ENCODE measurements around the gene CD58.

CD58 gene

GRCh38 chr1:116466810-116467557 is 103.8 kb downstream of the CD58 start:
- Histone ChIP-seq H3K4me1 (ENCODE audit: control extremely low read depth in 1 of 4, control insufficient read depth in 4 of 4, insufficient read depth in 4 of 4, low read length in 3 of 4) (no peaks in the 10 kb centered on the region), H3K27me3 (replicated peaks in 2 of 5; ENCODE audit: control insufficient read depth in 4 of 5, insufficient read depth in 5 of 5, low read length in 4 of 5) (peaks cover 0 to 5% (median 0%) of the 10 kb centered on the region in 5 experiments), H3K9me3 (ENCODE audit: control extremely low read depth in 1 of 5, control insufficient read depth in 4 of 5, insufficient read depth in 2 of 5, low read depth in 1 of 5, low read length in 4 of 5) (no peaks in the 10 kb centered on the region), H3K4me3 (ENCODE audit: control insufficient read depth in 1 of 7, extremely low read depth in 1 of 7, insufficient read depth in 4 of 7, low read depth in 2 of 7, low read length in 6 of 7) (no peak overlapping the region), H3K36me3 (ENCODE audit: control insufficient read depth in 4 of 4, insufficient read depth in 4 of 4, low read length in 3 of 4) (no peaks in the 10 kb centered on the region), H3K27ac (ENCODE audit: insufficient read depth in 1 of 2, low read depth in 1 of 2, low read length in 2 of 2, poor library complexity in 1 of 2, severe bottlenecking in 2 of 2) (no peak overlapping the region)
- WGBS (ENCODE audit: insufficient coverage), result 92% methylated on average over 1 of the region's 2 CpGs
- ChIA-PET POLR2A (no interaction called here), CTCF (interaction anchor here (0.7 to 1.1 kb wide), 3 partner anchors 12 to 197 kb away, joined by 3 to 4 read pairs (median 3); no protein-coding TSS in a partner anchor)
- DNase-seq, result no peak

- Histone ChIP-seq H3K36me3 (ENCODE audit: control insufficient read depth in 4 of 4, insufficient read depth in 4 of 4, low read length in 3 of 4) (no peaks in the 10 kb centered on the region), H3K27me3 (replicated peaks in 2 of 5; ENCODE audit: control insufficient read depth in 4 of 5, insufficient read depth in 5 of 5, low read length in 4 of 5) (peaks cover 0 to 5% (median 0%) of the 10 kb centered on the region in 5 experiments), H3K27ac (ENCODE audit: insufficient read depth in 1 of 2, low read depth in 1 of 2, low read length in 2 of 2, poor library complexity in 1 of 2, severe bottlenecking in 2 of 2) (no peak overlapping the region), H3K4me1 (ENCODE audit: control extremely low read depth in 1 of 4, control insufficient read depth in 4 of 4, insufficient read depth in 4 of 4, low read length in 3 of 4) (no peaks in the 10 kb centered on the region), H3K4me3 (ENCODE audit: control insufficient read depth in 1 of 7, extremely low read depth in 1 of 7, insufficient read depth in 4 of 7, low read depth in 2 of 7, low read length in 6 of 7) (no peak overlapping the region), H3K9me3 (ENCODE audit: control extremely low read depth in 1 of 5, control insufficient read depth in 4 of 5, insufficient read depth in 2 of 5, low read depth in 1 of 5, low read length in 4 of 5) (no peaks in the 10 kb centered on the region)
- POLR2A ChIA-PET, result no interaction called here
- CTCF ChIA-PET, result interaction anchor here (1.1 kb wide), 2 partner anchors 13 to 19 kb away, joined by 3 to 4 read pairs; no protein-coding TSS in a partner anchor
- WGBS (ENCODE audit: insufficient coverage), result 92% methylated on average over 7 of the region's 10 CpGs
- DNase-seq, result no peak
Measured at GRCh38 chr1:116465845-116466685, 104.8 kb downstream of the CD58 start.

- Histone ChIP-seq H3K4me3 (ENCODE audit: control insufficient read depth in 1 of 7, extremely low read depth in 1 of 7, insufficient read depth in 4 of 7, low read depth in 2 of 7, low read length in 6 of 7) (no peak overlapping the region), H3K4me1 (ENCODE audit: control extremely low read depth in 1 of 4, control insufficient read depth in 4 of 4, insufficient read depth in 4 of 4, low read length in 3 of 4) (no peaks in the 10 kb centered on the region), H3K27ac (ENCODE audit: insufficient read depth in 1 of 2, low read depth in 1 of 2, low read length in 2 of 2, poor library complexity in 1 of 2, severe bottlenecking in 2 of 2) (no peak overlapping the region), H3K36me3 (ENCODE audit: control insufficient read depth in 4 of 4, insufficient read depth in 4 of 4, low read length in 3 of 4) (no peaks in the 10 kb centered on the region), H3K9me3 (ENCODE audit: control extremely low read depth in 1 of 5, control insufficient read depth in 4 of 5, insufficient read depth in 2 of 5, low read depth in 1 of 5, low read length in 4 of 5) (no peaks in the 10 kb centered on the region), H3K27me3 (replicated peaks in 2 of 5; ENCODE audit: control insufficient read depth in 4 of 5, insufficient read depth in 5 of 5, low read length in 4 of 5) (peaks cover 0 to 5% (median 0%) of the 10 kb centered on the region in 5 experiments)
- DNase-seq, result no peak
- 98% methylated on average over 4 of the region's 4 CpGs for WGBS (ENCODE audit: insufficient coverage)
- CTCF ChIA-PET, result no interaction called here
- POLR2A ChIA-PET, result no interaction called here
Measured at GRCh38 chr1:116465477-116465844, 105.4 kb downstream of the CD58 start.

Measured in common myeloid progenitor, CD34-positive (primary cell).